HCT116 (cell line): ENCODE results near the gene LDLRAD4. TPM values are rescaled to one million over a fixed set of nuclear protein-coding genes. Genes with fewer than 3 reads are reported as not detected.

Experiments used
- ATAC-seq: fragments of 200-7000 bp; cut with Tn5 transposase; 2 replicates; pipeline ENCODE4 v1.9.1; 2020; ENCODE audit warnings: mild to moderate bottlenecking, moderate library complexity
- BruUV-seq: library from RNA; stranded (reverse); fragments of 400-500 nt; replicated peaks from 2 replicates; lab custom pipeline; 2021; lab: Mats Ljungman, UMichigan
- CTCF ChIA-PET: fragments of 300-600 bp; sonication (Branson Sonifier 250); formaldehyde crosslinking; loops from one replicate; lab custom pipeline; 2021; ENCODE audit warnings: antibody characterized with exemption; lab: Charles Lee
- POLR2A ChIA-PET: fragments of 300-600, 350-600 bp; sonication (Branson Sonifier 250); formaldehyde crosslinking; loops from one replicate; lab custom pipeline; 2021; ENCODE audit warnings: antibody characterized with exemption; lab: Charles Lee
- RAD21 ChIA-PET, 2 experiments: fragments of 300-600 bp; sonication (Branson Sonifier 250); formaldehyde crosslinking; loops; one replicate each; lab custom pipeline; 2023; ENCODE audit warnings: low total read pairs in 2 of 2; ENCODE audit not compliant: uncharacterized antibody in 2 of 2, unreplicated experiment in 2 of 2, low non-redundant PET in 1 of 2; lab: Charles Lee
- DNase-seq: peaks from one replicate; pipeline ENCODE4 v3.0.0-alpha.2; 2010; ENCODE audit warnings: low read depth, low spot score
- H2AFZ ChIP-seq: fragments of 200-600 bp; shearing (Covaris generic), sonication (generic); 2 replicates; pipeline ENCODE4 v1.6.1; 2017; ENCODE audit warnings: low read depth, mixed run types, mixed read lengths, antibody characterized with exemption, low read length; ENCODE audit not compliant: poor library complexity, severe bottlenecking
- H3K27ac ChIP-seq: 2 replicates; pipeline ENCODE4 v1.5.1; 2012; ENCODE audit warnings: low read depth, low read length
- H3K27me3 ChIP-seq: fragments of 200-600 bp; sonication (generic); 2 replicates; pipeline ENCODE4 v1.6.1; 2016; ENCODE audit warnings: mixed run types, low read length, mixed read lengths; ENCODE audit not compliant: insufficient read depth
- H3K36me3 ChIP-seq, 2 experiments: fragments of 200-500 bp in 1 of 2; fragments of 200-600 bp in 1 of 2; sonication (Bioruptor generic) in 1 of 2; sonication (generic) in 1 of 2; 2 replicates each; pipeline versions ENCODE4 v1.5.1 to v1.6.1; 2014 to 2016; ENCODE audit warnings: low read length in 2 of 2, inconsistent platforms in 1 of 2, mixed read lengths in 1 of 2, mixed run types in 1 of 2; ENCODE audit not compliant: insufficient read depth in 2 of 2, control insufficient read depth in 1 of 2
- H3K4me1 ChIP-seq, 2 experiments: fragments of 200-600 bp in 1 of 2; sonication (generic) in 1 of 2; 2 replicates each; pipeline versions ENCODE4 v1.5.1 to v1.6.1; 2012 to 2017; ENCODE audit warnings: low read length in 2 of 2, inconsistent platforms in 1 of 2, mild to moderate bottlenecking in 1 of 2, mixed read lengths in 1 of 2, mixed run types in 1 of 2, moderate library complexity in 1 of 2; ENCODE audit not compliant: insufficient read depth in 2 of 2, control insufficient read depth in 1 of 2
- H3K4me2 ChIP-seq: fragments of 200-600 bp; sonication (generic); 2 replicates; pipeline ENCODE4 v1.6.1; 2017; ENCODE audit warnings: mixed run types, low read length, mixed read lengths
- H3K4me3 ChIP-seq, 2 experiments: fragments of 200-600 bp in 1 of 2; sonication (generic) in 1 of 2; replicated peaks in 1 of 2; 2 replicates each; pipeline ENCODE4 v1.5.1; 2011 to 2016; ENCODE audit warnings: low read length in 2 of 2, control low read depth in 1 of 2, low read depth in 1 of 2, mild to moderate bottlenecking in 1 of 2, mixed read lengths in 1 of 2, mixed run types in 1 of 2
- H3K79me2 ChIP-seq: fragments of 200-600 bp; sonication (generic); 2 replicates; pipeline ENCODE4 v1.6.1; 2017; ENCODE audit warnings: mild to moderate bottlenecking, mixed run types, low read length, moderate library complexity, mixed read lengths; ENCODE audit not compliant: insufficient read depth
- H3K9ac ChIP-seq: fragments of 200-600 bp; sonication (generic); 2 replicates; pipeline ENCODE4 v1.6.1; 2016; ENCODE audit warnings: low read length, mixed read lengths
- H3K9me2 ChIP-seq: fragments of 200-600 bp; sonication (generic), shearing (Covaris generic); 2 replicates; pipeline ENCODE4 v1.6.1; 2017; ENCODE audit warnings: mixed run types, mild to moderate bottlenecking, moderate library complexity; ENCODE audit not compliant: insufficient read depth
- H3K9me3 ChIP-seq, 2 experiments: fragments of 200-500 bp in 1 of 2; fragments of 200-600 bp in 1 of 2; sonication (Bioruptor generic) in 1 of 2; sonication (generic) in 1 of 2; 2 replicates each; pipeline ENCODE4 v1.6.1; 2014 to 2017; ENCODE audit warnings: low read length in 2 of 2, mixed read lengths in 2 of 2, inconsistent platforms in 1 of 2, low read depth in 1 of 2, mild to moderate bottlenecking in 1 of 2, mixed run types in 1 of 2, moderate library complexity in 1 of 2; ENCODE audit not compliant: control insufficient read depth in 1 of 2, insufficient read depth in 1 of 2
- H4K20me1 ChIP-seq: fragments of 200-600 bp; sonication (generic), shearing (Covaris generic); 2 replicates; pipeline ENCODE4 v1.6.1; 2017; ENCODE audit warnings: mixed run types, mild to moderate bottlenecking, moderate library complexity; ENCODE audit not compliant: insufficient read depth
- ATF3 ChIP-seq: IDR thresholded peaks from 2 replicates; pipeline ENCODE4 v1.6.1; 2012
- CBX3 ChIP-seq: IDR thresholded peaks from 2 replicates; pipeline ENCODE4 v1.6.1; 2012; ENCODE audit warnings: low read depth
- CEBPB ChIP-seq: IDR thresholded peaks from 2 replicates; pipeline ENCODE4 v1.6.1; 2012; ENCODE audit warnings: low read depth
- CTCF ChIP-seq, 3 experiments: fragments of 200-600 bp in 1 of 3; sonication (generic) in 1 of 3; IDR thresholded peaks in 2 of 3; conservative IDR thresholded peaks in 1 of 3; 2 replicates each; pipeline ENCODE4 v1.5.1; 2012 to 2017; ENCODE audit warnings: low read depth in 2 of 3, low read length in 2 of 3, antibody characterized with exemption in 1 of 3, borderline replicate concordance in 1 of 3, control low read depth in 1 of 3, mild to moderate bottlenecking in 1 of 3, mixed read lengths in 1 of 3, mixed run types in 1 of 3, moderate library complexity in 1 of 3; ENCODE audit not compliant: insufficient read depth in 1 of 3
- EGR1 ChIP-seq: IDR thresholded peaks from 2 replicates; pipeline ENCODE4 v1.6.1; 2012; ENCODE audit warnings: low read depth
- ELF1 ChIP-seq: IDR thresholded peaks from 2 replicates; pipeline ENCODE4 v1.6.1; 2012; ENCODE audit warnings: low read depth, borderline replicate concordance
- EZH2phosphoT487 ChIP-seq: fragments of 200-600 bp; IDR thresholded peaks from 2 replicates; pipeline ENCODE4 v1.6.1; 2018; ENCODE audit warnings: antibody characterized with exemption, borderline replicate concordance
- FOSL1 ChIP-seq: IDR thresholded peaks from 2 replicates; pipeline ENCODE4 v1.6.1; 2012; ENCODE audit warnings: low read depth
- JUND ChIP-seq: IDR thresholded peaks from 2 replicates; pipeline ENCODE4 v1.6.1; 2012
- POLR2A ChIP-seq: IDR thresholded peaks from 2 replicates; pipeline ENCODE4 v1.7.0; 2011; ENCODE audit warnings: borderline replicate concordance; ENCODE audit not compliant: insufficient read depth, insufficient read length; ENCODE audit errors: extremely low read depth
- POLR2AphosphoS5 ChIP-seq: IDR thresholded peaks from 2 replicates; pipeline ENCODE4 v1.6.1; 2011; ENCODE audit warnings: mild to moderate bottlenecking, low read depth, low read length, moderate library complexity
- SIN3A ChIP-seq: IDR thresholded peaks from 2 replicates; pipeline ENCODE4 v1.6.1; 2012; ENCODE audit warnings: low read depth
- SP1 ChIP-seq: IDR thresholded peaks from 2 replicates; pipeline ENCODE4 v1.6.1; 2012; ENCODE audit warnings: low read depth
- TCF7L2 ChIP-seq: IDR thresholded peaks from 2 replicates; pipeline ENCODE4 v1.7.0; 2011; ENCODE audit warnings: borderline replicate concordance, inconsistent platforms; ENCODE audit not compliant: insufficient read depth, insufficient read length; ENCODE audit errors: extremely low read depth
- ZNF274 ChIP-seq: fragments of 200-500 bp; sonication (Bioruptor generic); IDR thresholded peaks from 2 replicates; pipeline ENCODE4 v1.6.1; 2014; ENCODE audit warnings: mild to moderate bottlenecking, low read depth, low read length, inconsistent platforms
- intact Hi-C: fragments of 100-400 bp; cut with micrococcal nuclease; formaldehyde crosslinking; loops from 2 replicates; pipeline ENCODE4 v1.10.0; 2022
- total RNA-seq: library from RNA; stranded (reverse); gene quantifications from one replicate; pipeline ENCODE4 v1.2.1, GENCODE V29; 2021; ENCODE audit not compliant: unreplicated experiment
- TF ChIP-seq, protein P1 (sequence below): IDR thresholded peaks from 2 replicates; pipeline ENCODE4 v1.6.1; 2012; ENCODE audit warnings: low read depth
- TF ChIP-seq, protein P2 (sequence below): IDR thresholded peaks from 2 replicates; pipeline ENCODE4 v1.6.1; 2011; ENCODE audit warnings: mild to moderate bottlenecking, low read length, moderate library complexity; ENCODE audit not compliant: insufficient replicate concordance; ENCODE audit errors: extremely low read depth

Gene LDLRAD4
- total RNA-seq, 1 experiment from 2014 or later = 1.2 TPM

- no peaks in the 10 kb centered on the region for H3K9me3 ChIP-seq
- H3K9me2 ChIP-seq = no peaks in the 10 kb centered on the region
- no peak for ATAC-seq
- ChIA-PET CTCF (no interaction called here), POLR2A (no interaction called here), RAD21 (no interaction called here)
- no TSS peak for BruUV-seq
- no peak overlapping the region for H3K9ac ChIP-seq
- no peak for DNase-seq
- H3K36me3 ChIP-seq = no peaks in the 10 kb centered on the region
- H3K4me3 ChIP-seq = no peak overlapping the region
- H3K79me2 ChIP-seq = no peaks in the 10 kb centered on the region
- TF ChIP-seq CTCF (IDR thresholded peaks at IDR 0.05 in 2 of 3, conservative IDR thresholded peaks at IDR 0.05 in 1 of 3; ENCODE audit: borderline replicate concordance in 1 of 3, insufficient read depth in 1 of 3, low read depth in 2 of 3, low read length in 2 of 3) (no peak), CEBPB (no peak), EGR1 (no peak), FOSL1 (no peak), JUND (no peak), ELF1 (no peak), SIN3A (no peak), TCF7L2 (no peak), CBX3 (no peak), ZNF274 (no peak), ATF3 (no peak), EZH2phosphoT487 (no peak), SP1 (no peak), POLR2A (no peak), POLR2AphosphoS5 (no peak)
- TF ChIP-seq, protein P1, sequence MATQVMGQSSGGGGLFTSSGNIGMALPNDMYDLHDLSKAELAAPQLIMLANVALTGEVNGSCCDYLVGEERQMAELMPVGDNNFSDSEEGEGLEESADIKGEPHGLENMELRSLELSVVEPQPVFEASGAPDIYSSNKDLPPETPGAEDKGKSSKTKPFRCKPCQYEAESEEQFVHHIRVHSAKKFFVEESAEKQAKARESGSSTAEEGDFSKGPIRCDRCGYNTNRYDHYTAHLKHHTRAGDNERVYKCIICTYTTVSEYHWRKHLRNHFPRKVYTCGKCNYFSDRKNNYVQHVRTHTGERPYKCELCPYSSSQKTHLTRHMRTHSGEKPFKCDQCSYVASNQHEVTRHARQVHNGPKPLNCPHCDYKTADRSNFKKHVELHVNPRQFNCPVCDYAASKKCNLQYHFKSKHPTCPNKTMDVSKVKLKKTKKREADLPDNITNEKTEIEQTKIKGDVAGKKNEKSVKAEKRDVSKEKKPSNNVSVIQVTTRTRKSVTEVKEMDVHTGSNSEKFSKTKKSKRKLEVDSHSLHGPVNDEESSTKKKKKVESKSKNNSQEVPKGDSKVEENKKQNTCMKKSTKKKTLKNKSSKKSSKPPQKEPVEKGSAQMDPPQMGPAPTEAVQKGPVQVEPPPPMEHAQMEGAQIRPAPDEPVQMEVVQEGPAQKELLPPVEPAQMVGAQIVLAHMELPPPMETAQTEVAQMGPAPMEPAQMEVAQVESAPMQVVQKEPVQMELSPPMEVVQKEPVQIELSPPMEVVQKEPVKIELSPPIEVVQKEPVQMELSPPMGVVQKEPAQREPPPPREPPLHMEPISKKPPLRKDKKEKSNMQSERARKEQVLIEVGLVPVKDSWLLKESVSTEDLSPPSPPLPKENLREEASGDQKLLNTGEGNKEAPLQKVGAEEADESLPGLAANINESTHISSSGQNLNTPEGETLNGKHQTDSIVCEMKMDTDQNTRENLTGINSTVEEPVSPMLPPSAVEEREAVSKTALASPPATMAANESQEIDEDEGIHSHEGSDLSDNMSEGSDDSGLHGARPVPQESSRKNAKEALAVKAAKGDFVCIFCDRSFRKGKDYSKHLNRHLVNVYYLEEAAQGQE = no peak
- TF ChIP-seq, protein P2, sequence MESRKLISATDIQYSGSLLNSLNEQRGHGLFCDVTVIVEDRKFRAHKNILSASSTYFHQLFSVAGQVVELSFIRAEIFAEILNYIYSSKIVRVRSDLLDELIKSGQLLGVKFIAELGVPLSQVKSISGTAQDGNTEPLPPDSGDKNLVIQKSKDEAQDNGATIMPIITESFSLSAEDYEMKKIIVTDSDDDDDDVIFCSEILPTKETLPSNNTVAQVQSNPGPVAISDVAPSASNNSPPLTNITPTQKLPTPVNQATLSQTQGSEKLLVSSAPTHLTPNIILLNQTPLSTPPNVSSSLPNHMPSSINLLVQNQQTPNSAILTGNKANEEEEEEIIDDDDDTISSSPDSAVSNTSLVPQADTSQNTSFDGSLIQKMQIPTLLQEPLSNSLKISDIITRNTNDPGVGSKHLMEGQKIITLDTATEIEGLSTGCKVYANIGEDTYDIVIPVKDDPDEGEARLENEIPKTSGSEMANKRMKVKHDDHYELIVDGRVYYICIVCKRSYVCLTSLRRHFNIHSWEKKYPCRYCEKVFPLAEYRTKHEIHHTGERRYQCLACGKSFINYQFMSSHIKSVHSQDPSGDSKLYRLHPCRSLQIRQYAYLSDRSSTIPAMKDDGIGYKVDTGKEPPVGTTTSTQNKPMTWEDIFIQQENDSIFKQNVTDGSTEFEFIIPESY = no peak
- no peaks in the 10 kb centered on the region for H3K4me1 ChIP-seq
- no peak overlapping the region for H2AFZ ChIP-seq
- no peaks in the 10 kb centered on the region for H4K20me1 ChIP-seq
- no peak overlapping the region for H3K4me2 ChIP-seq
- H3K27ac ChIP-seq = no peak overlapping the region
- intact Hi-C loops = no loop called here
- H3K27me3 ChIP-seq = peaks cover 6% of the 10 kb centered on the region; the same call in 1 of the 2 replicates
Observed at GRCh38 chr18:13462686-13463085, 244.1 kb downstream of the LDLRAD4 start.
